Testis (tissue), 2 donors: Measurements from ENCODE around the gene NLRP3.

Experiments
- CTCF ChIP-seq, 3 experiments: fragments of 450-650 bp in 2 of 3; fragments of 200-600 bp in 1 of 3; sonication (generic) in 1 of 3; IDR thresholded peaks; one replicate each; pipeline ENCODE4 v1.5.1; 2016 to 2019; ENCODE audit warnings: antibody characterized with exemption in 3 of 3, mild to moderate bottlenecking in 2 of 3, moderate library complexity in 1 of 3
- POLR2A ChIP-seq: fragments of 450-650 bp; IDR thresholded peaks from one replicate; pipeline ENCODE4 v1.6.1; 2017; ENCODE audit warnings: antibody characterized with exemption, mild to moderate bottlenecking, moderate library complexity

- no peak for TF ChIP-seq CTCF (IDR thresholded peaks at IDR 0.05)
- no peak for TF ChIP-seq POLR2A
These were observed 43.5 kb downstream of the NLRP3 start for GRCh38 chr1:247459507-247459906.
